Camera-type eye (tissue), 1 donor: Measurements from ENCODE around the gene ZNF641. TPM values are rescaled to one million over a fixed set of nuclear protein-coding genes. Genes with fewer than 3 reads are reported as not detected.

Experiments
- total RNA-seq: library from RNA; depleted of rRNA; stranded (reverse); fragments of >200 nt; gene quantifications from one replicate; pipeline ENCODE4 v1.2.3, GENCODE V29; 2014

The ZNF641 gene
- total RNA-seq: 51.1 TPM

GRCh38 chr12:48350249-48351021 is at the start of gene ZNF641:
Gene ZNF641, minus strand, starts transcription at chr12:48350919. Its CDS starts 2,829 bp downstream, at chr12:48348090.

Other genes starting within 250 kb of the ZNF641 start
- 30.0 TPM for gene SENP1, start 244.8 kb downstream of the ZNF641 start, total RNA-seq
- 135 TPM for gene PFKM, start 231.6 kb downstream of the ZNF641 start, total RNA-seq
- 44.0 TPM for gene ASB8, start 193.4 kb downstream of the ZNF641 start, total RNA-seq
- gene CCDC184, start 167.3 kb downstream of the ZNF641 start, total RNA-seq: 4.4 TPM
- gene OR10AD1, start 147.6 kb downstream of the ZNF641 start, total RNA-seq: not detected
- not detected for gene ANP32D, start 121.6 kb upstream of the ZNF641 start, total RNA-seq
- not detected for gene C12orf54, start 131.6 kb upstream of the ZNF641 start, total RNA-seq
- not detected for gene OR8S1, start 174.7 kb upstream of the ZNF641 start, total RNA-seq
- gene LALBA, start 219.1 kb upstream of the ZNF641 start, total RNA-seq: not detected